ENCODE data around the gene SCYL1.

DNA sequence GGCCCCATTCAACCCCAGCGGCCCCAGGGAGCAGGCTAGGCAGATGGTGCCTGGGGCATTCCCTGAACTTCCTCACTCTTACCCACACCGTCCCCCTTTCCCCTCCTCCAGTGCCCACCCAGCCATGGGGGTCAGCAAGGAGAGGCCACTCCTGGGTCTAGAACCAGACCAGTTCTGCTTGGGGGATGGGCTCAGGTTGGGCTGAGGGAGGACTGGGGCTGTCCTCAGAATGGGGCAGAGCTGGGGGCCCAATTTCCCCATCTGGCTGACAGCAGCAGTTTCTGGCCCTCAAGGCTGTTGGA lies 12.4 kb downstream of the SCYL1 start:
- TF ChIP-seq, protein P1, sequence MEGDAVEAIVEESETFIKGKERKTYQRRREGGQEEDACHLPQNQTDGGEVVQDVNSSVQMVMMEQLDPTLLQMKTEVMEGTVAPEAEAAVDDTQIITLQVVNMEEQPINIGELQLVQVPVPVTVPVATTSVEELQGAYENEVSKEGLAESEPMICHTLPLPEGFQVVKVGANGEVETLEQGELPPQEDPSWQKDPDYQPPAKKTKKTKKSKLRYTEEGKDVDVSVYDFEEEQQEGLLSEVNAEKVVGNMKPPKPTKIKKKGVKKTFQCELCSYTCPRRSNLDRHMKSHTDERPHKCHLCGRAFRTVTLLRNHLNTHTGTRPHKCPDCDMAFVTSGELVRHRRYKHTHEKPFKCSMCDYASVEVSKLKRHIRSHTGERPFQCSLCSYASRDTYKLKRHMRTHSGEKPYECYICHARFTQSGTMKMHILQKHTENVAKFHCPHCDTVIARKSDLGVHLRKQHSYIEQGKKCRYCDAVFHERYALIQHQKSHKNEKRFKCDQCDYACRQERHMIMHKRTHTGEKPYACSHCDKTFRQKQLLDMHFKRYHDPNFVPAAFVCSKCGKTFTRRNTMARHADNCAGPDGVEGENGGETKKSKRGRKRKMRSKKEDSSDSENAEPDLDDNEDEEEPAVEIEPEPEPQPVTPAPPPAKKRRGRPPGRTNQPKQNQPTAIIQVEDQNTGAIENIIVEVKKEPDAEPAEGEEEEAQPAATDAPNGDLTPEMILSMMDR (IDR thresholded peaks at IDR 0.05) = no peak
- no peak for TF ChIP-seq POLR2A (IDR thresholded peaks at IDR 0.05)
- TF ChIP-seq POLR2AphosphoS5 (IDR thresholded peaks at IDR 0.05) = no peak
